ENCODE data around the gene NSD2. TPM values are rescaled to one million over a fixed set of nuclear protein-coding genes. Genes with fewer than 3 reads are reported as not detected.
"Not testable (repeated sequence)": the region's sequence is repeated elsewhere in the genome, so short reads cannot be mapped to it uniquely, and the experiment has no call there.

Gene NSD2
- total RNA-seq, 1 experiment from 2014 or later: 136 TPM

DNA sequence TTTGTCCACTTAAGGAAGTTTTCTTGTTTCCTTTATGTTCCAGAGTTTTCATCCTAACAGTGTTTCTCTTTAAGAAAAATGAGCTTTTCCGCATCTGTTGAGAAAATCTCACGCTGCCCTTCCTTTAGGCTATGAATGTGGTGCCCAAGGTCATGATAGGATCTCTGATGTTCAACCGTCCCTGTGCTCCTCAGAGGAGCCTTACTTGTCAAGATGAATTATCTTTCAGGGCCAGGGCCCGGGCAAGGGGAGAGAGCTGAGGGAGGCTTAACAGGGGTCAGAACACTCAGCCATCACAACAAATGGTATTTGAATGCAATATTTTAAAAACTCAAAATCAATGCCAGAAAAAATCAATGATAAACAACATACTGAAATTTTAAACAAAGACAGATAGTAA, 143.8 kb downstream of the NSD2 start:
- Histone ChIP-seq H2BK20ac (ENCODE audit: low read depth, low read length, poor library complexity, severe bottlenecking) (no peak overlapping the region), H3K9ac (ENCODE audit: extremely low read depth, insufficient read length, low read length) (no peak overlapping the region), H2AK5ac (ENCODE audit: insufficient read length, low read length) (no peak overlapping the region), H4K5ac (ENCODE audit: insufficient read length, low read depth, low read length) (no peak overlapping the region), H2AFZ (ENCODE audit: low read length) (no peak overlapping the region), H3K9me3 (ENCODE audit: control insufficient read depth, low read depth, low read length) (no peaks in the 10 kb centered on the region), H3K27me3 (ENCODE audit: insufficient read depth, low read length) (no peaks in the 10 kb centered on the region), H4K8ac (replicated peaks; ENCODE audit: insufficient read length, low read depth, low read length) (no peak overlapping the region), H3K79me1 (ENCODE audit: insufficient read depth, low read depth, low read length, poor library complexity, severe bottlenecking) (no peaks in the 10 kb centered on the region), H4K20me1 (ENCODE audit: control insufficient read depth, insufficient read depth, insufficient read length) (no peaks in the 10 kb centered on the region), H2BK5ac (ENCODE audit: insufficient read length, low read length) (no peak overlapping the region), H3K79me2 (ENCODE audit: insufficient read depth, low read length) (no peaks in the 10 kb centered on the region), H3K4ac (ENCODE audit: low read depth, low read length) (no peak overlapping the region), H3K27ac (ENCODE audit: insufficient read length, low read depth, low read length) (no peak overlapping the region), H2BK15ac (ENCODE audit: low read depth, low read length) (no peak overlapping the region), H3K4me1 (ENCODE audit: insufficient read depth, low read length) (no peaks in the 10 kb centered on the region), H4K91ac (ENCODE audit: insufficient read length, low read depth, low read length) (no peak overlapping the region), H2BK12ac (ENCODE audit: insufficient read length, low read depth, low read length) (no peak overlapping the region), H3K4me2 (ENCODE audit: insufficient read depth, insufficient read length, low read length) (no peak overlapping the region), H3K14ac (ENCODE audit: insufficient read depth, low read length) (no peak overlapping the region), H2BK120ac (ENCODE audit: low read depth, low read length, poor library complexity, severe bottlenecking) (no peak overlapping the region), H3T11ph (ENCODE audit: low read length) (no peak overlapping the region), H3K23me2 (ENCODE audit: insufficient read length, low read depth, low read length, poor library complexity, severe bottlenecking) (no peaks in the 10 kb centered on the region), H3K18ac (ENCODE audit: insufficient read length, low read depth, low read length) (no peak overlapping the region), H3K23ac (ENCODE audit: insufficient read length, low read depth, low read length) (no peak overlapping the region), H3K56ac (ENCODE audit: insufficient read length, low read depth, low read length) (no peak overlapping the region)
- no CpG with 5 or more reads among the region's 4 CpGs for WGBS (ENCODE audit: extremely low coverage, insufficient read length, low lambda C conversion rate)
- Mint-ChIP-seq H3K9me3 (no peaks in the 10 kb centered on the region), H3K4me3 (no peak overlapping the region), H3K27me3 (ENCODE audit: low read depth) (peaks cover 32% of the 10 kb centered on the region), H3K27ac (no peak overlapping the region), H3K4me1 (peaks cover 0 to 3% of the 10 kb centered on the region in 2 experiments; a peak in 2 of 4 replicates), H3K36me3 (ENCODE audit: insufficient read depth in 1 of 3, low read depth in 3 of 3) (no peaks in the 10 kb centered on the region)
- TF ChIP-seq, protein P1, sequence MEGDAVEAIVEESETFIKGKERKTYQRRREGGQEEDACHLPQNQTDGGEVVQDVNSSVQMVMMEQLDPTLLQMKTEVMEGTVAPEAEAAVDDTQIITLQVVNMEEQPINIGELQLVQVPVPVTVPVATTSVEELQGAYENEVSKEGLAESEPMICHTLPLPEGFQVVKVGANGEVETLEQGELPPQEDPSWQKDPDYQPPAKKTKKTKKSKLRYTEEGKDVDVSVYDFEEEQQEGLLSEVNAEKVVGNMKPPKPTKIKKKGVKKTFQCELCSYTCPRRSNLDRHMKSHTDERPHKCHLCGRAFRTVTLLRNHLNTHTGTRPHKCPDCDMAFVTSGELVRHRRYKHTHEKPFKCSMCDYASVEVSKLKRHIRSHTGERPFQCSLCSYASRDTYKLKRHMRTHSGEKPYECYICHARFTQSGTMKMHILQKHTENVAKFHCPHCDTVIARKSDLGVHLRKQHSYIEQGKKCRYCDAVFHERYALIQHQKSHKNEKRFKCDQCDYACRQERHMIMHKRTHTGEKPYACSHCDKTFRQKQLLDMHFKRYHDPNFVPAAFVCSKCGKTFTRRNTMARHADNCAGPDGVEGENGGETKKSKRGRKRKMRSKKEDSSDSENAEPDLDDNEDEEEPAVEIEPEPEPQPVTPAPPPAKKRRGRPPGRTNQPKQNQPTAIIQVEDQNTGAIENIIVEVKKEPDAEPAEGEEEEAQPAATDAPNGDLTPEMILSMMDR (conservative IDR thresholded peaks at IDR 0.05): no peak
- DNase-seq: no peak

- H3K27me3 ChIP-seq (ENCODE audit: insufficient read depth, low read length); H3K9me3 ChIP-seq (ENCODE audit: control insufficient read depth, low read depth, low read length); H3K23me2 ChIP-seq (ENCODE audit: insufficient read length, low read depth, low read length, poor library complexity, severe bottlenecking); H3K18ac ChIP-seq (ENCODE audit: insufficient read length, low read depth, low read length); H4K8ac ChIP-seq (replicated peaks; ENCODE audit: insufficient read length, low read depth, low read length); H3K14ac ChIP-seq (ENCODE audit: insufficient read depth, low read length); H2AFZ ChIP-seq (ENCODE audit: low read length); H4K20me1 ChIP-seq (ENCODE audit: control insufficient read depth, insufficient read depth, insufficient read length); H3K79me2 ChIP-seq (ENCODE audit: insufficient read depth, low read length); H3K36me3 Mint-ChIP-seq (ENCODE audit: insufficient read depth in 1 of 3, low read depth in 3 of 3); H3K4me2 ChIP-seq (ENCODE audit: insufficient read depth, insufficient read length, low read length); H2BK5ac ChIP-seq (ENCODE audit: insufficient read length, low read length); H3K27ac ChIP-seq (ENCODE audit: insufficient read length, low read depth, low read length); H2BK20ac ChIP-seq (ENCODE audit: low read depth, low read length, poor library complexity, severe bottlenecking); H3K56ac ChIP-seq (ENCODE audit: insufficient read length, low read depth, low read length); H4K5ac ChIP-seq (ENCODE audit: insufficient read length, low read depth, low read length); H4K91ac ChIP-seq (ENCODE audit: insufficient read length, low read depth, low read length); H3K9ac ChIP-seq (ENCODE audit: extremely low read depth, insufficient read length, low read length); H3K4me1 ChIP-seq (ENCODE audit: insufficient read depth, low read length); H3K23ac ChIP-seq (ENCODE audit: insufficient read length, low read depth, low read length); H3T11ph ChIP-seq (ENCODE audit: low read length); H3K79me1 ChIP-seq (ENCODE audit: insufficient read depth, low read depth, low read length, poor library complexity, severe bottlenecking); H2BK15ac ChIP-seq (ENCODE audit: low read depth, low read length); H2BK120ac ChIP-seq (ENCODE audit: low read depth, low read length, poor library complexity, severe bottlenecking); H2AK5ac ChIP-seq (ENCODE audit: insufficient read length, low read length); H3K27ac Mint-ChIP-seq; H2BK12ac ChIP-seq (ENCODE audit: insufficient read length, low read depth, low read length); H3K4ac ChIP-seq (ENCODE audit: low read depth, low read length): not testable (repeated sequence)
- WGBS (ENCODE audit: extremely low coverage, insufficient read length, low lambda C conversion rate): no CpG with 5 or more reads among the region's 15 CpGs
- peaks cover 10 to 12% of the 10 kb centered on the region in 2 experiments for H3K4me1 Mint-ChIP-seq
- peak; percentile 42 for DNase-seq
- peaks cover 9 to 11% of the 10 kb centered on the region in 2 experiments for H3K9me3 Mint-ChIP-seq
- peaks cover 42% of the 10 kb centered on the region for H3K27me3 Mint-ChIP-seq (ENCODE audit: low read depth)
- H3K4me3 Mint-ChIP-seq: peak overlapping the region in 1 of 2 experiments; percentile 23; a peak in 1 of 5 replicates
Observed at GRCh38 chr4:2021358-2022018, 150.3 kb downstream of the NSD2 start.

Data from H9 (cell line).